ENCODE results near the gene KRTAP12-3. TPM values are rescaled to one million over a fixed set of nuclear protein-coding genes. Genes with fewer than 3 reads are reported as not detected.

KRTAP12-3 gene
- total and polyA plus RNA-seq, 10 of the 15 experiments (the other 5 are each of a cell fraction or from before 2014, with no cell fraction given) = not detected

DNA sequence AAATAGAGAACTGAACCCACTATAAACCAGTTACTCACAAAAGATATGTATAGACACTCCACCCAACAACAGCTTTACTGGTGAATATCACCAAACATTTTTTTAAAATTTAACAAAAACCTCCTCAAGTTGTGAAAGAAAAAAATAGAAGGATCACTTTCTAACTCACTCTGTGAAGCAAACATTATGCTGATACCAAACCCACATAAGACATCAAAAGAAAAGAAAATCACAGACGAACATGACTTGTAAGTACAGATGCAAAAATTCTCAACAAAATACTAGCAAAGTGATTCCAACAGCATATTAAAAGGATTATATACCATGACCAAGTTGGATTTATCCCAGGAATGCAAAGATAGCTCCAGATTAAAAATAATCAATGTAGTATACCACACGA, 34.0 kb downstream of the KRTAP12-3 start:
- ATAC-seq (no peak), DNase-seq (ENCODE audit: low read depth, low spot score) (no peak), FAIRE-seq (no peak)
- ChIA-PET RAD21 (ENCODE audit: unreplicated experiment) (no interaction called here), SMC1A (ENCODE audit: uncharacterized antibody, unreplicated experiment) (no interaction called here), POLR2A (no interaction called here), CTCF (interaction anchor here (2.1 kb wide), 1 partner anchor 51 kb away, joined by 6 read pairs; no protein-coding TSS in a partner anchor)
- no peak overlapping the region for H3K4me3 ChIP-seq
- no peak overlapping the region for H3K4me2 ChIP-seq (ENCODE audit: control insufficient read depth, insufficient read depth)
- no TSS peak for BruUV-seq (replicated peaks)
- H3K36me3 ChIP-seq (ENCODE audit: control insufficient read depth in 2 of 2, insufficient read depth in 2 of 2, low read length in 1 of 2) = no peaks in the 10 kb centered on the region
- H3K4me1 ChIP-seq (ENCODE audit: control insufficient read depth, insufficient read depth, low read length) = no peaks in the 10 kb centered on the region; the same call in 1 of the 2 replicates
- no peaks in the 10 kb centered on the region for H3K79me2 ChIP-seq (ENCODE audit: control insufficient read depth, insufficient read depth, low read length)
- intact Hi-C loops (cut with micrococcal nuclease; ENCODE audit: unreplicated experiment) = no loop called here
- H2AFZ ChIP-seq (ENCODE audit: control insufficient read depth, low read depth, low read length) = no peak overlapping the region
- TF ChIP-seq KLF5 (IDR thresholded peaks at IDR 0.05; ENCODE audit: partially characterized antibody) = no peak
- no peak for TF ChIP-seq SIN3A (IDR thresholded peaks at IDR 0.05; ENCODE audit: low read depth, low read length)
- no peak for TF ChIP-seq HDAC2 (IDR thresholded peaks at IDR 0.05)
- TF ChIP-seq FOXK2 (IDR thresholded peaks at IDR 0.05) = no peak
- TF ChIP-seq SREBF2 (IDR thresholded peaks at IDR 0.05; ENCODE audit: low read length) = no peak
- no peak for TF ChIP-seq WRNIP1 (IDR thresholded peaks at IDR 0.05; ENCODE audit: borderline replicate concordance, low read depth, low read length)
- no peak for TF ChIP-seq TBL1XR1 (IDR thresholded peaks at IDR 0.05; ENCODE audit: low read depth, low read length)
- TF ChIP-seq SPI1 (IDR thresholded peaks at IDR 0.05; ENCODE audit: borderline replicate concordance, insufficient read depth, low read depth, low read length) = no peak
- no peak for TF ChIP-seq RFX5 (IDR thresholded peaks at IDR 0.05; ENCODE audit: low read depth, low read length)
- TF ChIP-seq KDM1A (IDR thresholded peaks at IDR 0.05; ENCODE audit: borderline replicate concordance) = no peak
- no peak for TF ChIP-seq EGR1 (IDR thresholded peaks at IDR 0.05; ENCODE audit: borderline replicate concordance in 1 of 2, low read depth in 2 of 2, low read length in 2 of 2)
- TF ChIP-seq, protein P1, sequence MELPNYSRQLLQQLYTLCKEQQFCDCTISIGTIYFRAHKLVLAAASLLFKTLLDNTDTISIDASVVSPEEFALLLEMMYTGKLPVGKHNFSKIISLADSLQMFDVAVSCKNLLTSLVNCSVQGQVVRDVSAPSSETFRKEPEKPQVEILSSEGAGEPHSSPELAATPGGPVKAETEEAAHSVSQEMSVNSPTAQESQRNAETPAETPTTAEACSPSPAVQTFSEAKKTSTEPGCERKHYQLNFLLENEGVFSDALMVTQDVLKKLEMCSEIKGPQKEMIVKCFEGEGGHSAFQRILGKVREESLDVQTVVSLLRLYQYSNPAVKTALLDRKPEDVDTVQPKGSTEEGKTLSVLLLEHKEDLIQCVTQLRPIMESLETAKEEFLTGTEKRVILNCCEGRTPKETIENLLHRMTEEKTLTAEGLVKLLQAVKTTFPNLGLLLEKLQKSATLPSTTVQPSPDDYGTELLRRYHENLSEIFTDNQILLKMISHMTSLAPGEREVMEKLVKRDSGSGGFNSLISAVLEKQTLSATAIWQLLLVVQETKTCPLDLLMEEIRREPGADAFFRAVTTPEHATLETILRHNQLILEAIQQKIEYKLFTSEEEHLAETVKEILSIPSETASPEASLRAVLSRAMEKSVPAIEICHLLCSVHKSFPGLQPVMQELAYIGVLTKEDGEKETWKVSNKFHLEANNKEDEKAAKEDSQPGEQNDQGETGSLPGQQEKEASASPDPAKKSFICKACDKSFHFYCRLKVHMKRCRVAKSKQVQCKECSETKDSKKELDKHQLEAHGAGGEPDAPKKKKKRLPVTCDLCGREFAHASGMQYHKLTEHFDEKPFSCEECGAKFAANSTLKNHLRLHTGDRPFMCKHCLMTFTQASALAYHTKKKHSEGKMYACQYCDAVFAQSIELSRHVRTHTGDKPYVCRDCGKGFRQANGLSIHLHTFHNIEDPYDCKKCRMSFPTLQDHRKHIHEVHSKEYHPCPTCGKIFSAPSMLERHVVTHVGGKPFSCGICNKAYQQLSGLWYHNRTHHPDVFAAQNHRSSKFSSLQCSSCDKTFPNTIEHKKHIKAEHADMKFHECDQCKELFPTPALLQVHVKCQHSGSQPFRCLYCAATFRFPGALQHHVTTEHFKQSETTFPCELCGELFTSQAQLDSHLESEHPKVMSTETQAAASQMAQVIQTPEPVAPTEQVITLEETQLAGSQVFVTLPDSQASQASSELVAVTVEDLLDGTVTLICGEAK (IDR thresholded peaks at IDR 0.05; ENCODE audit: borderline replicate concordance) = no peak
- in situ Hi-C loops (cut with MboI) = no loop called here
- H3K27me3 ChIP-seq (replicated peaks in 1 of 2; ENCODE audit: control insufficient read depth in 2 of 2, insufficient read depth in 2 of 2, low read length in 1 of 2) = no peaks in the 10 kb centered on the region
- peaks cover 1% of the 10 kb centered on the region; the same call in 2 of the 3 replicates for H3K9me3 ChIP-seq (replicated peaks; ENCODE audit: control insufficient read depth, insufficient read depth, low read length)
- no peak overlapping the region for H3K9ac ChIP-seq (ENCODE audit: control insufficient read depth, insufficient read depth, low read length)
- H4K20me1 ChIP-seq (ENCODE audit: control insufficient read depth, insufficient read depth) = no peaks in the 10 kb centered on the region
- WGBS (ENCODE audit: insufficient coverage, insufficient replicate concordance, low lambda C conversion rate, missing lambda C conversion rate) = 3% methylated on average over 2 of the region's 2 CpGs
- H3K27ac ChIP-seq (ENCODE audit: control insufficient read depth, insufficient read depth) = no peak overlapping the region
